Measurements from ENCODE around the gene ZNF474. TPM values are rescaled to one million over a fixed set of nuclear protein-coding genes. Genes with fewer than 3 reads are reported as not detected.

The ZNF474 gene
- total RNA-seq, 2 experiments from 2014 or later = 0.28 TPM; not detected in 1

DNA sequence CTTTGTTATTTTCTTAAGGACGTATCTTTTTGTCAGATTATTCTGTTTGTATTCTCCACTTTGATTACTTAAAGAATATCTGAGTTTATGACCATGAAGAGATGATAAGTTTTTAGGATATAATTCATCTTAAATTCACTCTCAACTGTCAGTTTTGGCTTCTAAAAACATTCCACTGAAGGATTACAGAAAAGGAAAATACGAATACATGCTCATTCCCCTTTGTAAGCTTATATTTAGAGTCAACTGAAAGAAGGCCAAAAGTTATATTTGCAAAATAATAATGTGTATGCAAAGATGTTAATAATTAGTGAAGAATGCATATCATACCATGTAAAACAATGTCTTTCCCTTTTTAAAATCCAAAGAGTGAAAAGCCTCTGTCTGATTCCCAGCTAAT is 52.5 kb downstream of the ZNF474 start:
- H3K36me3 ChIP-seq (ENCODE audit: insufficient read depth, low read length) = no peaks in the 10 kb centered on the region
- ATAC-seq (ENCODE audit: poor library complexity) (no peak), DNase-seq (no peak)
- Mint-ChIP-seq H3K36me3 (ENCODE audit: low read depth) (no peaks in the 10 kb centered on the region), H3K4me3 (no peak overlapping the region), H3K9me3 (no peaks in the 10 kb centered on the region), H3K27me3 (peaks cover 13% of the 10 kb centered on the region), H3K4me1 (ENCODE audit: low read depth) (no peaks in the 10 kb centered on the region), H3K27ac (no peak overlapping the region)
- H3K4me3 ChIP-seq (ENCODE audit: low read length) = no peak overlapping the region
- TF ChIP-seq, protein P1, sequence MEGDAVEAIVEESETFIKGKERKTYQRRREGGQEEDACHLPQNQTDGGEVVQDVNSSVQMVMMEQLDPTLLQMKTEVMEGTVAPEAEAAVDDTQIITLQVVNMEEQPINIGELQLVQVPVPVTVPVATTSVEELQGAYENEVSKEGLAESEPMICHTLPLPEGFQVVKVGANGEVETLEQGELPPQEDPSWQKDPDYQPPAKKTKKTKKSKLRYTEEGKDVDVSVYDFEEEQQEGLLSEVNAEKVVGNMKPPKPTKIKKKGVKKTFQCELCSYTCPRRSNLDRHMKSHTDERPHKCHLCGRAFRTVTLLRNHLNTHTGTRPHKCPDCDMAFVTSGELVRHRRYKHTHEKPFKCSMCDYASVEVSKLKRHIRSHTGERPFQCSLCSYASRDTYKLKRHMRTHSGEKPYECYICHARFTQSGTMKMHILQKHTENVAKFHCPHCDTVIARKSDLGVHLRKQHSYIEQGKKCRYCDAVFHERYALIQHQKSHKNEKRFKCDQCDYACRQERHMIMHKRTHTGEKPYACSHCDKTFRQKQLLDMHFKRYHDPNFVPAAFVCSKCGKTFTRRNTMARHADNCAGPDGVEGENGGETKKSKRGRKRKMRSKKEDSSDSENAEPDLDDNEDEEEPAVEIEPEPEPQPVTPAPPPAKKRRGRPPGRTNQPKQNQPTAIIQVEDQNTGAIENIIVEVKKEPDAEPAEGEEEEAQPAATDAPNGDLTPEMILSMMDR (IDR thresholded peaks at IDR 0.05) = no peak
- H3K27ac ChIP-seq (ENCODE audit: low read depth in 1 of 2, low read length in 2 of 2) = no peak overlapping the region
- no peaks in the 10 kb centered on the region for H3K9me3 ChIP-seq (ENCODE audit: control insufficient read depth in 1 of 2, insufficient read depth in 1 of 2, low read length in 2 of 2)
- CTCF ChIA-PET = no interaction called here
- H3K4me1 ChIP-seq (ENCODE audit: insufficient read depth, low read length) = no peaks in the 10 kb centered on the region
- intact Hi-C loops (cut with DNase I, micrococcal nuclease) = no loop called here
- no peaks in the 10 kb centered on the region for H3K27me3 ChIP-seq (ENCODE audit: control insufficient read depth in 1 of 2, insufficient read depth in 2 of 2, low read length in 2 of 2)
- POLR2A ChIA-PET = no interaction called here

- Mint-ChIP-seq H3K27me3 (peaks cover 13% of the 10 kb centered on the region), H3K4me1 (ENCODE audit: low read depth) (no peaks in the 10 kb centered on the region), H3K9me3 (no peaks in the 10 kb centered on the region), H3K4me3 (no peak overlapping the region), H3K27ac (no peak overlapping the region), H3K36me3 (ENCODE audit: low read depth) (no peaks in the 10 kb centered on the region)
- Histone ChIP-seq H3K27ac (ENCODE audit: low read depth in 1 of 2, low read length in 2 of 2) (no peak overlapping the region), H3K4me3 (ENCODE audit: low read length) (no peak overlapping the region), H3K4me1 (ENCODE audit: insufficient read depth, low read length) (no peaks in the 10 kb centered on the region), H3K27me3 (ENCODE audit: control insufficient read depth in 1 of 2, insufficient read depth in 2 of 2, low read length in 2 of 2) (no peaks in the 10 kb centered on the region), H3K36me3 (ENCODE audit: insufficient read depth, low read length) (no peaks in the 10 kb centered on the region), H3K9me3 (ENCODE audit: control insufficient read depth in 1 of 2, insufficient read depth in 1 of 2, low read length in 2 of 2) (no peaks in the 10 kb centered on the region)
- POLR2A ChIA-PET = no interaction called here
- intact Hi-C loops (cut with DNase I, micrococcal nuclease) = no loop called here
- CTCF ChIA-PET = no interaction called here
- DNase-seq (no peak), ATAC-seq (ENCODE audit: poor library complexity) (no peak)
- TF ChIP-seq, protein P1 (IDR thresholded peaks at IDR 0.05) = no peak
Measured at GRCh38 chr5:122182491-122182921, 53.2 kb downstream of the ZNF474 start.

DNA sequence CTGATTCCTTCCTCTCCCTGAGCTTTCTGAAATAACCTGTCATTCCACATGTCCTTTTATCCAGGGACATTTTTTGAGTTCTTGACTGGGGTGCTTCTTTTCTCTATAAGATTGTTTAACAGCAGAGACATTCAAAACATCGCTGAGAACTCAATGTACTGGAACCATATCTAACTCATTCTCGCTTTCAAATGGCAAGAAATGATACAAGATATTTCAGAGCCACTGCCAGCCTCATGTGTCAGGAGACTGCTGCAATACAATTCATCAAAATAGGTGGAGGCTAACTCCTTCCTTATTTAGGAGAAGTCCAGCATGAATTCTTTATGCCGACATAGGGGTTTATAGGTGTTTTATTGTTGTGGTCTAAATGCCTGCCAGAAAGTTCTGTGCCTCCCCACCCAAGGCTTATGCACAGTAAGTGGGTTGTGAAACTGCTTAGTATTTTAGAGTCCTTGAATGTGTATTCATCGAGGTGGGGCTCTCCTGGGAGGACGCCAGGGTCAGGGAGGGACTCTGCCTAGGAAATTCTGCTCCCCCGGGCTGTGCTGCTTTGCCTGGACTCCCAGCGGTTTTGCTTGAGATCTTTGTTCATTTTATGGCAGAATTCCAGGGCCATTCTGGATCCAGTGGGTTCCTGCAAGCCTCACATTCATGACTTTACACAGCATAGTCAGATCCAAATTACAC is 53.9 kb downstream of the ZNF474 start:
- Mint-ChIP-seq H3K4me3 (no peak overlapping the region), H3K36me3 (ENCODE audit: low read depth) (no peaks in the 10 kb centered on the region), H3K4me1 (ENCODE audit: low read depth) (no peaks in the 10 kb centered on the region), H3K27me3 (peaks cover 13% of the 10 kb centered on the region), H3K9me3 (no peaks in the 10 kb centered on the region), H3K27ac (no peak overlapping the region)
- H3K27me3 ChIP-seq (ENCODE audit: control insufficient read depth in 1 of 2, insufficient read depth in 2 of 2, low read length in 2 of 2) = no peaks in the 10 kb centered on the region
- no peak overlapping the region for H3K4me3 ChIP-seq (ENCODE audit: low read length)
- CTCF ChIA-PET = no interaction called here
- TF ChIP-seq, protein P1 (IDR thresholded peaks at IDR 0.05) = no peak
- no peaks in the 10 kb centered on the region for H3K4me1 ChIP-seq (ENCODE audit: insufficient read depth, low read length)
- intact Hi-C loops (cut with DNase I, micrococcal nuclease) = no loop called here
- H3K36me3 ChIP-seq (ENCODE audit: insufficient read depth, low read length) = no peaks in the 10 kb centered on the region
- DNase-seq (no peak), ATAC-seq (ENCODE audit: poor library complexity) (no peak)
- H3K9me3 ChIP-seq (ENCODE audit: control insufficient read depth in 1 of 2, insufficient read depth in 1 of 2, low read length in 2 of 2) = no peaks in the 10 kb centered on the region
- H3K27ac ChIP-seq (ENCODE audit: low read depth in 1 of 2, low read length in 2 of 2) = no peak overlapping the region
- POLR2A ChIA-PET = no interaction called here

Data from CD4-positive, alpha-beta T cell (primary cell).